SKM-1 treated with dmso at 0.1 percent for 144 hours (cell line): ENCODE data around the gene DNAJC12.
"Not testable (repeated sequence)": the region's sequence is repeated elsewhere in the genome, so short reads cannot be mapped to it uniquely, and the experiment has no call there.

Source experiments
- DNase-seq: peaks from one replicate; lab custom pipeline; 2025; ENCODE audit not compliant: unreplicated experiment; lab: John Stamatoyannopoulos, UW

DNAJC12 gene

GRCh38 chr10:67837541-67838314 is at the start of gene DNAJC12:
Gene DNAJC12, minus strand, starts transcription at chr10:67838188. Its CDS starts 177 bp downstream, at chr10:67838011.
- DNase-seq, result peak; percentile 29

- peak; percentile 76 for DNase-seq
Observed at GRCh38 chr10:67884842-67885670, 47.1 kb upstream of the DNAJC12 start.

- DNase-seq, result peak; percentile 96
Observed at GRCh38 chr10:67884313-67884841, 46.4 kb upstream of the DNAJC12 start, which contains the start of gene SIRT1. Gene SIRT1, plus strand, starts transcription at chr10:67884656. Its CDS starts 66 bp downstream, at chr10:67884722.

GRCh38 chr10:67883710-67884312 is 45.8 kb upstream of the DNAJC12 start:
- DNase-seq, result peak; percentile 66

- no peak for DNase-seq
Observed at GRCh38 chr10:67878133-67878532, 40.1 kb upstream of the DNAJC12 start.

GRCh38 chr10:67877421-67877820 is 39.4 kb upstream of the DNAJC12 start:
- not testable (repeated sequence) for DNase-seq

GRCh38 chr10:67875340-67876238 is 37.6 kb upstream of the DNAJC12 start:
- no peak for DNase-seq

- no peak for DNase-seq
Observed at GRCh38 chr10:67869996-67870395, 32.0 kb upstream of the DNAJC12 start.

GRCh38 chr10:67868132-67868531 is 30.1 kb upstream of the DNAJC12 start:
- DNase-seq, result no peak

GRCh38 chr10:67864607-67865371 is 26.8 kb upstream of the DNAJC12 start:
- no peak for DNase-seq

GRCh38 chr10:67863094-67863493 is 25.1 kb upstream of the DNAJC12 start:
- no peak for DNase-seq

GRCh38 chr10:67861750-67862432 is 23.9 kb upstream of the DNAJC12 start:
- DNase-seq, result no peak

GRCh38 chr10:67858971-67859370 is 21.0 kb upstream of the DNAJC12 start:
- DNase-seq, result no peak

- no peak for DNase-seq
Observed at GRCh38 chr10:67853512-67853911, 15.5 kb upstream of the DNAJC12 start.

GRCh38 chr10:67852761-67853160 is 14.8 kb upstream of the DNAJC12 start:
- DNase-seq, result no peak

- no peak for DNase-seq
Observed at GRCh38 chr10:67851186-67851585, 13.2 kb upstream of the DNAJC12 start.

- DNase-seq, result peak; percentile 86
Observed at GRCh38 chr10:67849331-67850011, 11.5 kb upstream of the DNAJC12 start.

GRCh38 chr10:67843284-67843683 is 5.3 kb upstream of the DNAJC12 start:
- no peak for DNase-seq
